HepG2 (cell line): ENCODE data around the gene ZNF629. TPM values are rescaled to one million over a fixed set of nuclear protein-coding genes. Genes with fewer than 3 reads are reported as not detected.

Experiments
- ATAC-seq: fragments of 200-7000 bp; cut with Tn5 transposase; 3 replicates; pipeline ENCODE4 v1.9.1; 2020; ENCODE audit warnings: mild to moderate bottlenecking, moderate library complexity
- BruUV-seq: library from RNA; stranded (reverse); fragments of 400-500 nt; replicated peaks from 2 replicates; lab custom pipeline; 2021; lab: Mats Ljungman, UMichigan
- CTCF ChIA-PET: fragments of 300-600 bp; formaldehyde crosslinking; extraction: SDS; loops from one replicate; lab custom pipeline; 2021; ENCODE audit warnings: low total read pairs, inconsistent platforms, low intra/inter-chr PET ratio; lab: Yijun Ruan, JAX
- POLR2A ChIA-PET: fragments of 350-600 bp; sonication (Branson Sonifier 250); formaldehyde crosslinking; loops from one replicate; lab custom pipeline; 2020; ENCODE audit warnings: antibody characterized with exemption, inconsistent platforms; lab: Yijun Ruan, JAX
- DNase-seq: peaks from one replicate; pipeline ENCODE4 v3.0.0-alpha.2; 2015; ENCODE audit warnings: low spot score
- FAIRE-seq: peaks from 3 replicates; lab custom pipeline; 2011; peaks lifted over from hg19 to GRCh38; lab: Jason Lieb, UNC
- H2AFZ ChIP-seq: one replicate; pipeline ENCODE4 v1.6.1; 2011; ENCODE audit warnings: low read length, inconsistent platforms
- H3K27ac ChIP-seq: fragments of 300-600 bp; 3 replicates; pipeline ENCODE4 v1.8.0; 2011; ENCODE audit warnings: mixed run types, mild to moderate bottlenecking, mixed read lengths, low read length, inconsistent platforms; ENCODE audit not compliant: insufficient read depth; ENCODE audit errors: extremely low read length
- H3K27me3 ChIP-seq, 2 experiments: fragments of 200-600 bp in 1 of 2; 2 replicates in 1 of 2; 3 replicates in 1 of 2; pipeline versions ENCODE4 v1.6.0 to v1.8.0; 2011; ENCODE audit warnings: low read length in 2 of 2, mild to moderate bottlenecking in 2 of 2, moderate library complexity in 2 of 2, inconsistent platforms in 1 of 2; ENCODE audit not compliant: insufficient read depth in 2 of 2, control insufficient read depth in 1 of 2
- H3K36me3 ChIP-seq, 2 experiments: fragments of 200-600 bp in 1 of 2; replicated peaks in 1 of 2; 2 replicates in 1 of 2; 3 replicates in 1 of 2; pipeline versions ENCODE4 v1.5.1 to v1.8.0; 2011; ENCODE audit warnings: low read length in 2 of 2, inconsistent platforms in 1 of 2; ENCODE audit not compliant: insufficient read depth in 2 of 2, control insufficient read depth in 1 of 2
- H3K4me1 ChIP-seq: 2 replicates; pipeline ENCODE4 v1.5.1; 2012; ENCODE audit warnings: low read length, inconsistent platforms; ENCODE audit not compliant: insufficient read depth
- H3K4me2 ChIP-seq: 2 replicates; pipeline ENCODE4 v1.6.0; 2011; ENCODE audit warnings: low read depth, low read length, inconsistent platforms
- H3K4me3 ChIP-seq, 3 experiments: fragments of 200-600 bp in 1 of 3; sonication (generic), shearing (Covaris generic) in 1 of 3; replicated peaks in 1 of 3; 2 replicates each; pipeline ENCODE4 v1.5.1; 2011 to 2016; ENCODE audit warnings: low read length in 3 of 3, inconsistent platforms in 2 of 3, low read depth in 2 of 3, mild to moderate bottlenecking in 2 of 3, control low read depth in 1 of 3, mixed read lengths in 1 of 3; ENCODE audit not compliant: insufficient read depth in 1 of 3
- H3K79me2 ChIP-seq: one replicate; pipeline ENCODE4 v1.6.1; 2011; ENCODE audit warnings: low read length, inconsistent platforms; ENCODE audit not compliant: insufficient read depth
- H3K9ac ChIP-seq: 2 replicates; pipeline ENCODE4 v1.6.0; 2011; ENCODE audit warnings: mild to moderate bottlenecking, low read depth, low read length, inconsistent platforms; ENCODE audit not compliant: insufficient read depth
- H3K9me3 ChIP-seq: 2 replicates; pipeline ENCODE4 v1.5.1; 2012; ENCODE audit warnings: mild to moderate bottlenecking, low read length
- H4K20me1 ChIP-seq: 2 replicates; pipeline ENCODE4 v1.6.0; 2011; ENCODE audit warnings: inconsistent platforms, mild to moderate bottlenecking, low read length, moderate library complexity; ENCODE audit not compliant: insufficient read depth
- AGO2 ChIP-seq: fragments of 200-400 bp; formaldehyde crosslinking; optimal IDR thresholded peaks from 2 replicates; pipeline ENCODE3; 2017; ENCODE audit warnings: mild to moderate bottlenecking, low read depth, low read length, moderate library complexity
- EHMT2 ChIP-seq: fragments of 200-600 bp; sonication (generic); IDR thresholded peaks from 2 replicates; pipeline ENCODE4 v1.7.0; 2017; ENCODE audit warnings: antibody characterized with exemption, low read depth, low read length, borderline replicate concordance
- FLYWCH1 ChIP-seq: sonication (generic); formaldehyde crosslinking; IDR thresholded peaks from 2 replicates; pipeline ENCODE4 v1.8.1; 2023; ENCODE audit warnings: mild to moderate bottlenecking, missing genetic modification reagents
- HNF1B ChIP-seq: sonication (generic); formaldehyde crosslinking; IDR thresholded peaks from 2 replicates; pipeline ENCODE4 v1.5.1; 2020; ENCODE audit warnings: mild to moderate bottlenecking, moderate library complexity, missing genetic modification reagents
- MBD4 ChIP-seq: IDR thresholded peaks from 2 replicates; pipeline ENCODE4 v1.6.1; 2012; ENCODE audit warnings: low read length, inconsistent platforms, borderline replicate concordance
- NFYB ChIP-seq: sonication (generic); formaldehyde crosslinking; IDR thresholded peaks from 2 replicates; pipeline ENCODE4 v1.4.0; 2020; ENCODE audit warnings: missing genetic modification reagents
- RBM22 ChIP-seq: fragments of 200-400 bp; formaldehyde crosslinking; optimal IDR thresholded peaks from 2 replicates; pipeline ENCODE3; 2017; ENCODE audit warnings: mild to moderate bottlenecking, low read length, moderate library complexity
- U2AF1 ChIP-seq: fragments of 200-400 bp; formaldehyde crosslinking; optimal IDR thresholded peaks from 2 replicates; pipeline ENCODE3; 2017; ENCODE audit warnings: mild to moderate bottlenecking, low read depth, low read length
- ZNF350 ChIP-seq: sonication (generic); formaldehyde crosslinking; IDR thresholded peaks from 2 replicates; pipeline ENCODE4 v1.4.0; 2020; ENCODE audit warnings: mild to moderate bottlenecking, low read depth, missing genetic modification reagents, borderline replicate concordance
- ZNF383 ChIP-seq: sonication (generic); formaldehyde crosslinking; IDR thresholded peaks from 2 replicates; pipeline ENCODE4 v1.4.0; 2020; ENCODE audit warnings: missing genetic modification reagents, mild to moderate bottlenecking, borderline replicate concordance
- ZNF713 ChIP-seq: sonication (generic); formaldehyde crosslinking; IDR thresholded peaks from 2 replicates; pipeline ENCODE4 v1.4.0; 2020; ENCODE audit warnings: mild to moderate bottlenecking, missing genetic modification reagents
- ZNF749 ChIP-seq: sonication (generic); formaldehyde crosslinking; IDR thresholded peaks from 2 replicates; pipeline ENCODE4 v1.8.0; 2022; ENCODE audit warnings: mild to moderate bottlenecking, missing genetic modification reagents, moderate library complexity, borderline replicate concordance
- WGBS: methylation state at CpG from one replicate; pipeline ENCODE4 v1.1.6; 2017; ENCODE audit warnings: low lambda C conversion rate; 5-methylcytosine and 5-hydroxymethylcytosine counted together
- in situ Hi-C: cut with HindIII; loops from 2 replicates; pipeline ENCODE4 v1.10.0; 2017; ENCODE audit warnings: low pct_unique_long_range_greater_than_20kb; ENCODE audit not compliant: extremely low pct_ligation_motif_present
- intact Hi-C: fragments of 100-400 bp; cut with micrococcal nuclease; formaldehyde crosslinking; loops from one replicate; pipeline ENCODE4 v1.10.0; 2022; ENCODE audit not compliant: unreplicated experiment
- polyA plus RNA-seq, 8 experiments: library from polyadenylated mRNA; depleted of rRNA in 3 of 8; stranded (reverse) in 7 of 8; unstranded in 1 of 8; fragments of >200 nt; fragmentation: Illumina TruSeq in 4 of 8; extraction: Trizol in 4 of 8; gene quantifications; 2 replicates each; pipeline versions ENCODE4 v1.2.1 to v1.2.3, GENCODE V29; 2011 to 2016; ENCODE audit warnings: low read depth in 4 of 8, missing spikeins in 1 of 8, mixed read lengths in 1 of 8; ENCODE audit not compliant: insufficient read depth in 1 of 8
- total RNA-seq, 5 experiments: library from RNA; depleted of rRNA; stranded (reverse); fragments of >200 nt; fragmentation: Illumina TruSeq; extraction: Trizol; gene quantifications; 2 replicates each; pipeline ENCODE4 v1.2.3, GENCODE V29; 2016; ENCODE audit warnings: low read depth in 1 of 5
- TF ChIP-seq, protein P1 (sequence below): sonication (generic); formaldehyde crosslinking; IDR thresholded peaks from 2 replicates; pipeline ENCODE4 v1.8.1; 2022; ENCODE audit warnings: mild to moderate bottlenecking, missing genetic modification reagents
- TF ChIP-seq, protein P2 (sequence below): sonication (generic); formaldehyde crosslinking; IDR thresholded peaks from 2 replicates; pipeline ENCODE4 v1.5.1; 2020; ENCODE audit warnings: mild to moderate bottlenecking, missing genetic modification reagents, moderate library complexity

Gene ZNF629
- total and polyA plus RNA-seq, 2 of the 13 experiments (the other 11 are each of a cell fraction or from before 2014, with no cell fraction given) = 6.1 to 16.5 TPM

DNA sequence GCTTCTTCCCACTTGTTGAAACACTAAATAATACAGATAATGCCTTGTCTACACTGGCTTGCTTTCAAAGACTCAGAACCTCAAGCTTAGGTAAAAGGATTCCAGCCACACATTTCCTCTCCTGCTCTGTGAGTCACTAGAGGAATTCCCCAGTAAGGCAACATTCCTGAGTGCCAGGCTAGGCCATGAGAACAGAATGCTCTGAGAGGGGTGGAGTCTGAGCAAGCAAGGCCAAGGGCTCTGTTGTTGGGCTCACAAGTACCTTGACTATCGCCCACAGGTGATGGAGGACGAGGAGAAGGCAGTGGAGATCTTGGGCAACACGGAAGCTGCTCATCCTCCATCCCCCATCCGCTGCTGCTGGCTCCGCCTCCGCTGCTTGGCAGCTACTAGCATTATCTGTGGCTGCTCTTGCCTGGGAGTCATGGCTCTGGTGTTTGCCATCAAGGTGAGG lies 45.5 kb downstream of the ZNF629 start (continued):
- TF ChIP-seq, protein P1, sequence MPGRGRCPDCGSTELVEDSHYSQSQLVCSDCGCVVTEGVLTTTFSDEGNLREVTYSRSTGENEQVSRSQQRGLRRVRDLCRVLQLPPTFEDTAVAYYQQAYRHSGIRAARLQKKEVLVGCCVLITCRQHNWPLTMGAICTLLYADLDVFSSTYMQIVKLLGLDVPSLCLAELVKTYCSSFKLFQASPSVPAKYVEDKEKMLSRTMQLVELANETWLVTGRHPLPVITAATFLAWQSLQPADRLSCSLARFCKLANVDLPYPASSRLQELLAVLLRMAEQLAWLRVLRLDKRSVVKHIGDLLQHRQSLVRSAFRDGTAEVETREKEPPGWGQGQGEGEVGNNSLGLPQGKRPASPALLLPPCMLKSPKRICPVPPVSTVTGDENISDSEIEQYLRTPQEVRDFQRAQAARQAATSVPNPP = no peak

DNA sequence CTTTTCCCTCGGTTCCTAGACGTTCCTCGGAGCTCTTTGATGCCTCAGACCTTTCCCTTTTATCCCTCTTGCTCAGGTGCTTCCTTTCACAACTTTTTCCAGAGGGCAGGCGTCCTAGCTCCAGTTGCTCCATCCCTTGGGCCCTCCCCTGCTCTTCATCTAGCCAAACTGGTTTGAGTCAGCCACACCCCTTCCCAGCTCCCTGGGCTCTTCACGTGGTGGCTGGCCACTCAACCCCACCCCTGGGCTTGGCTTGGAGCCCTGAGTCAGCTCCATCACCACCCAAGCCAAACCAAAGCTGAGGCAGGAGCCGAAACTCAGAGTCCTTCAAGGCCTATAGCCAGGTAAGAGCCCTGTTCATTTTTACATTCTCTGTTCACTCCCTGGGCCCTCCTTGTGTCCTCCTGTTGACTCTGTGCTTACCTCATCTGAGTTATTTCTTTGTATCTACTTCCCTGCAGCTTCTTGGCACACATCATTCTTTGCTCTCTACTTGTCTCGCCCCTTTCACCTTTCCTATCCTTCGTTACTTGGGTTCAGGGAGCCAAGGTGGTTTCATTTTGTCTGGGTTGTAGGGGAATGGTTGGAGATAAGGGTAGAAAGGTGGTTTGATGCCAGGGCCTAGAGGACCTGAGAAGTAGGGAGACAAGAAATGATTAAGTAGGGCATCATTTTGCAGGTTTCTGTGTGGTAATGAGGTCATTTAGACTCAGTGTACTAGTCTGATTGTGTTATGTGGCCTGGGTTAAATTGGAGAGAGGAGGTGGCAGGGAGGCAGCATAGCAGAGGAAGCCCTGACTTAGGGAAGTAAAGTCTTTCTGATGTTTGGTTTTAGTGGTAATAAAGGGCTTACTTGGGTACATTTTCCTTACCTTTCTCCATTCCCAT lies 46.4 kb downstream of the ZNF629 start:
- no peaks in the 10 kb centered on the region for H3K9me3 ChIP-seq
- no peaks in the 10 kb centered on the region for H3K79me2 ChIP-seq
- H3K4me1 ChIP-seq = peaks cover 35% of the 10 kb centered on the region
- no peaks in the 10 kb centered on the region for H4K20me1 ChIP-seq
- ChIA-PET CTCF (no interaction called here), POLR2A (interaction anchor here (0.7 kb wide), 1 partner anchor 16 kb away, joined by 3 read pairs; no protein-coding TSS in a partner anchor)
- DNase-seq (no peak), FAIRE-seq (peak; percentile 4), ATAC-seq (no peak)
- intact Hi-C loops = loop anchor here (10.0 kb wide), 1 partner anchor 74 kb away; no protein-coding TSS in a partner anchor
- H3K4me3 ChIP-seq = no peak overlapping the region
- no peaks in the 10 kb centered on the region for H3K27me3 ChIP-seq
- WGBS = 85% methylated on average over 8 of the region's 8 CpGs
- no TSS peak for BruUV-seq
- in situ Hi-C loops = no loop called here
- peaks cover 32 to 41% of the 10 kb centered on the region in 2 experiments for H3K36me3 ChIP-seq
- TF ChIP-seq ZNF713 (CRISPR knock-in tag) = no peak
- no peak for TF ChIP-seq NFYB (CRISPR knock-in tag)
- peak; percentile 58 for TF ChIP-seq AGO2
- TF ChIP-seq ZNF383 (CRISPR knock-in tag) = no peak
- no peak for TF ChIP-seq FLYWCH1 (CRISPR knock-in tag)
- TF ChIP-seq, protein P2, sequence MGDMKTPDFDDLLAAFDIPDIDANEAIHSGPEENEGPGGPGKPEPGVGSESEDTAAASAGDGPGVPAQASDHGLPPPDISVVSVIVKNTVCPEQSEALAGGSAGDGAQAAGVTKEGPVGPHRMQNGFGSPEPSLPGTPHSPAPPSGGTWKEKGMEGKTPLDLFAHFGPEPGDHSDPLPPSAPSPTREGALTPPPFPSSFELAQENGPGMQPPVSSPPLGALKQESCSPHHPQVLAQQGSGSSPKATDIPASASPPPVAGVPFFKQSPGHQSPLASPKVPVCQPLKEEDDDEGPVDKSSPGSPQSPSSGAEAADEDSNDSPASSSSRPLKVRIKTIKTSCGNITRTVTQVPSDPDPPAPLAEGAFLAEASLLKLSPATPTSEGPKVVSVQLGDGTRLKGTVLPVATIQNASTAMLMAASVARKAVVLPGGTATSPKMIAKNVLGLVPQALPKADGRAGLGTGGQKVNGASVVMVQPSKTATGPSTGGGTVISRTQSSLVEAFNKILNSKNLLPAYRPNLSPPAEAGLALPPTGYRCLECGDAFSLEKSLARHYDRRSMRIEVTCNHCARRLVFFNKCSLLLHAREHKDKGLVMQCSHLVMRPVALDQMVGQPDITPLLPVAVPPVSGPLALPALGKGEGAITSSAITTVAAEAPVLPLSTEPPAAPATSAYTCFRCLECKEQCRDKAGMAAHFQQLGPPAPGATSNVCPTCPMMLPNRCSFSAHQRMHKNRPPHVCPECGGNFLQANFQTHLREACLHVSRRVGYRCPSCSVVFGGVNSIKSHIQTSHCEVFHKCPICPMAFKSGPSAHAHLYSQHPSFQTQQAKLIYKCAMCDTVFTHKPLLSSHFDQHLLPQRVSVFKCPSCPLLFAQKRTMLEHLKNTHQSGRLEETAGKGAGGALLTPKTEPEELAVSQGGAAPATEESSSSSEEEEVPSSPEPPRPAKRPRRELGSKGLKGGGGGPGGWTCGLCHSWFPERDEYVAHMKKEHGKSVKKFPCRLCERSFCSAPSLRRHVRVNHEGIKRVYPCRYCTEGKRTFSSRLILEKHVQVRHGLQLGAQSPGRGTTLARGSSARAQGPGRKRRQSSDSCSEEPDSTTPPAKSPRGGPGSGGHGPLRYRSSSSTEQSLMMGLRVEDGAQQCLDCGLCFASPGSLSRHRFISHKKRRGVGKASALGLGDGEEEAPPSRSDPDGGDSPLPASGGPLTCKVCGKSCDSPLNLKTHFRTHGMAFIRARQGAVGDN = peak; percentile 24; the same call in 1 of the 2 replicates
- peak; percentile 37 for TF ChIP-seq RBM22
- 0 out of 2 replicates have a peak, but pooled peaks have one; percentile 26 for TF ChIP-seq HNF1B
- TF ChIP-seq ZNF749 = no peak
- TF ChIP-seq EHMT2 = no peak
- TF ChIP-seq U2AF1 = no peak
- 0 out of 2 replicates have a peak, but pooled peaks have one; percentile 15 for TF ChIP-seq MBD4
- no peak for TF ChIP-seq ZNF350
- no peak overlapping the region for H3K9ac ChIP-seq
- no peak overlapping the region for H2AFZ ChIP-seq
- H3K27ac ChIP-seq = peak overlapping the region; percentile 0
- H3K4me2 ChIP-seq = no peak overlapping the region
